Activated T-cell treated with anti-CD3 and anti-CD28 coated beads for 24 hours (primary cell): ENCODE results near the gene CBX1.
"Not testable (repeated sequence)": the region's sequence is repeated elsewhere in the genome, so short reads cannot be mapped to it uniquely, and the experiment has no call there.

Experiments used
- DNase-seq: peaks from one replicate; pipeline ENCODE4 v3.0.0-alpha.2; 2020; ENCODE audit warnings: low read depth

CBX1 gene

DNA sequence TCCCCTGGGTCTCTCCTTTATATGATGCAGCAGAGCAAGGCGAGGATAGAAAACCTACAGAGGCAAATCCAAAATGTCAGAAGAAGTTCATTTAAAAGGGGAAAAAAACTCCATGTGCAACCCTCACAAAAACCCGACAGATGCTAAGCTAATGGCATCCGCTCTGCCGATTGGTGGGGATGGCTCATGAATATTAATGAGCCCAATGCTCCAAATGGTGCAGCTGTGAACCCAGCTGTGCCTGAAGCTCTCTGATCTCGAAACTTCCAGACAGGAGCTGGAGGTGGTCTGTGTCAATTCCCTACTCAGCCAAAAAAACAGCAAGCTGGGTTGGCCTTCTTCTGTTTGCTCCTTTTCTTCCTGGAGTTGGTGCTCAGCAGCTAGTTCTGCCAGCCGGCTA, 21.8 kb upstream of the CBX1 start:
- no peak for DNase-seq

DNA sequence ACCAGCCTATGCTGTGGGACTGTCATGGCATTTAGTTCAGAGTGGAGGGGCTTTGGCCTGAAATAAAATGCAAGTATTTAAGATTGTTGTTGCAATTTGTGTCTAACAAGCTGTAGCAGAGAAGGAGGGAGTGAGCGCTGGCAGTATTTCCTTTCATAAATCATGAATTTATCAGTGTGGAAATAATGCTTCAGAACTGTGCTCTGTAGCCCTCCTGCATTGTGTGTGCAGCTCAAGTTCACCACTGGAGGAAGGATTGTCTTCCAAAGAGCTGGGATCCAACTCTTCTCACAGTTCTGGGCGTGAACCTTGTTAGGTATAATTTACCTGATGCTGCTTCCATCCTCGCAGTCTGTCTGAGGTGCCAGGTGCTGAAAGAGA, 21.4 kb upstream of the CBX1 start:
- no peak for DNase-seq

GRCh38 chr17:48121923-48122664, 20.8 kb upstream of the CBX1 start:
- no peak for DNase-seq

DNA sequence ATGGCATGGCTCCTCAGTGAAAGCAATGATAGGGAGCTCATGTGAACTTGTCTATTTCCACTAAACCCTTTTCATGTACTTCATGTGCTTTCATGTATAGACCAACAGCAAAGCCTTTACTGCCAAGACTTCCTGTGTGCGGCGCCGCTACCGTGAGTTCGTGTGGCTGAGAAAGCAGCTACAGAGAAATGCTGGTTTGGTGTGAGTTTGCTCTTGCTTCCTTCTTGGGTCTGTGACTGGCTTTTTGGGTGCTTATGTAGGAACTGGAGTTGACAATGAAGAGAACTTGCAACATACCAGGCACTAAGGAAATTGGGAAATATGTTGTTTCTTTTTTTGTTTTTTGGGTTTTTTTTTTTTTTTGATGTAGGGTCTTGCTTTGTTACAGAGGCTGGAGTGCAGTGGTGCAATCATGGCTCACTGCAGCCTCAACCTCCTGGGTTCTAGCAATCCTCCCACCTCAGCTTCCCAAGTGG, 12.0 kb upstream of the CBX1 start:
- no peak for DNase-seq

DNA sequence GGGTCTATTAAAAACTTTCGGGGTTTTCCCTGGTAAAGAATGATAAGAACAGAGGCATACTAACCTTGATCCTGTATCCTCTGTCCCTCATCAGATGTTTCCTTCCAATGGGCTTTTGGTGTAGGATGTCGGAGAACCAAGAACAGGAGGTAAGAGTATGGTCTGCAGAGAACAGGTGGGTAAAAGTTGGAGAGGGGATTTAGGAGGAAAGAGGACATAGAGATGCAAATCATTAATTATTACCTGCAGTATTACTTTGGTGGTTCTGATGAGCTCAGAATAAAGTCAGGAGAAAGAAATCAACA, 10.6 kb upstream of the CBX1 start:
- DNase-seq: no peak

GRCh38 chr17:48110761-48111160, 9.5 kb upstream of the CBX1 start:
- DNase-seq: no peak

GRCh38 chr17:48107137-48108055, 6.1 kb upstream of the CBX1 start, which contains the start of gene SNX11:
Gene SNX11, plus strand, starts transcription at chr17:48107766. Its CDS starts 4,278 bp downstream, at chr17:48112044.
- peak; percentile 84 for DNase-seq

DNA sequence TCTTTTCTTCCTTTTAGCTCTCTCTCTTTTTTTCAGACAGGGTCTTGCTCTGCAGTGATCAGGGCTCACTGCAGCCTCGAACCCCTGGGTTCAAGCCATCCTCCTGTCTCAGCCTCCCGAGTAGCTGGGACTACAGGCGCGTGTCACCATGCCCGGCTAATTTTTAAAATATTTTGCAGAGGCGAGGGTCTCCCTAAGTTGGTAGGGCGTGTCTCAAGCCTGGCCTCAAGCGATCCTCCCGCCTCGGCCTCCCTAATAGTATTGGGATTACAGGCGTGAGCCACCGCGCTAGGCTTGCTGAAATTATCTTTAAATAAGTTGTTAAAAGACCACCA, 5.5 kb upstream of the CBX1 start:
- no peak for DNase-seq

- DNase-seq: no peak
These were observed 3.2 kb upstream of the CBX1 start for GRCh38 chr17:48104440-48104839.

DNA sequence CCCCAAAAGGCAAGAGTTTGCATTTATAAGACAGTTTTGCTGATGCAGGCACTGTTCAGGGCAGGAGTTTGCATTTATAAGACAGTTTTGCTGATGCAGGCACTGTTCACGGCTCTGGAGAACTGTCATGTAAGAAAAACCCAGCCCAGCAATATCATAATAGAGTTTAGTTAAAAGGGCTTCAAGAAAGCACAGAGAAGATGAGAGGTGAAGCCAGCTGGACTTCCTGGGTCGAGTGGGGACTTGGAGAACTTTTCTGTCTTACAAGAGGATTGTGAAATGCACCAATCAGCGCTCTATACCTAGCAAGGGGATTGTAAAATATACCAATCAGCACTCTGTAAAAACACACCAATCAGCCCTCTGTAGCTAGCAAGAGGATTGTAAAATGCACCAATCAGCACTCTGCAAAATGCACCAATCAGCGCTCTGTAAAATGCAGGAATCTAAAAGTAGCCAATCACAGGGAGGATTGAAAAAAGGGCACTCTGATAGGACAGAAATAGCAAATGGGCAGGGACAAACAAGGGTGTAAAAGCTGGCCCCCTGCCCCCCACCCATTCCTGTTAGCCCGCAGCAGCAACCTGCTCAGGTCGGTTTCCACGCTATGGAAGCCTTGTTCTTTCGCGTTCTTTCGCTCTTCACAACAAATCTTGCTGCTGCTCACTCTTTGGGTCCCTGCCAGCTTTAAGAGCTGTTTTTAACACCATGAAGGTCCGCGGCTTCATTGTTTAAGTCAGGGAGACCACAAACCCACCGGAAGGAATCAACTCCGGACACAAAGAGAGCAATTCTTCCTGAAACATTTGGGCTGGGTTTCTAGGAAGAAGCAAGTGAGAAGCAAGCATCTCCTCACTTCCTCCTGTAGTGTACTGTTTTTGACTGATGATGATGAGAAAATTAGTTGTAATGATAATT, 1.8 kb upstream of the CBX1 start:
- no peak for DNase-seq

DNA sequence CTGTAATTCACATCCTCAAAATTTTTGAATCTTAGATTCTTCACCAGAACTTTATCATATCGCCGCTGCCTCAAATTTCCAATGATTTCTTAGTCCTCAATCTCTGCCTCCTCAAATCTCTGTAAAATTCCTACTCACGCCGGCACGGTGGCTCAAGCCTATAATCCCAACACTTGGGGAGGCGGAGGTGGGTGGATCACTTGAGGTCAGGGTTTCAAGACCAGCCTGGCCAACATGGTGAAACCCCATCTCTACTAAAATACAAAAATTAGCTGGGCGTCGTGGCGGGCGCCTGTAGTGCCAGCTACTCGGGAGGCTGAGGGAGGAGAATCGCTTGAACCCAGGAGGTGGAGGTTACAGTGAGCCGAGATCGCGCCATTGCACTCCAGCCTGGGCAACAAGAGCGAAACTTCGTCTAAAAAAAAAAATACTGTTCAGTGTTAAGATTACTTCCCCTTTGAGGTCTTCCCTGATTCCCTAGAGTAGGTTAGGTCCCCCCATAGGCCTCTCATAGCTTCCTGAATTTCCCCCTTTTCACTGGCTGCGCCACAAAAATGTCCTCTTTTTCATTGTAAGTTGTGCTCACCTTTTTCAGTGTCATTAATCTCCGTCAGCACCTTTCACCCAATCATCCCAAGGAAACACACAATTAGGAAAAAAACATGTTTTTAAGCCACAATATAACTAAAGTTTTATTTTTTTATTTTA, 919 bp upstream of the CBX1 start:
- DNase-seq: no peak

GRCh38 chr17:48100591-48101011, 677 bp downstream of the CBX1 start:
- DNase-seq: no peak

DNA sequence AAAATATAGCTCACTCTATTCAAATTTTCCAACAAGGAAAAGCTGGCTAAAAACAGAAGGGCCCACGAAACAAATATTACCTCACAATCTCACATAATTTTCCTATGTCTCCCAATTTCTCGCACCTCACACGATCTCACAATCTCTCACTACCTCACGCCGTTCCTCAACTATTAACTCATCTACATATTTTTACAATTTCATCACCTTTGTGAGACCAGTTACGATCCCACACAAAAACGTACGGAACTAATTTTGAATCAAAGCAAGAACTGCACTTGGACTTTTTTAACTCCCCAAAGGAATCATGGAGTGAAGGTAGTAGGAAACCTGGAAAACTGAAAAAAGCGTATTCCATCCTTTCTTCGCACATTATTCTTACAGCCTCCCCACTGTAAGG, 1.1 kb downstream of the CBX1 start:
- no peak for DNase-seq

DNA sequence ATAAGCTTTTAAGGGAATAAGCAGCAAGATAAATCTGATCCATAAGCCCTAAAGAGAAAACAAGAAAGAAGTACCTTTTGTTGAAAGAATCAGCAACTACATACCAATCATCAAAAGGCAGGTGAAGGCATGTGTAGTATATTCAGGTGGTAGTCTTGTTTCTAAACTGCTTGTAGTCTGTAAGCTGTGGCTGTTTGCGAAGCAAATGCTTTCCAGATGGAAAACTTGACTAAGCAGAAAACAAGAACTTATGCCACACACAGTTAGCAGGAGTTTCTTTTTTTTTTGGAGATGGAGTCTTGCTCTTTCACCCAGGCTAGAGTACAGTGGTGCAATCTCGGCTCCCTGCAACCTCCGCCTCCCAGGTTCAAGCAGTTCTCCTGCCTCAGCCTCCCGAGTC, 5.7 kb downstream of the CBX1 start:
- DNase-seq: no peak

DNA sequence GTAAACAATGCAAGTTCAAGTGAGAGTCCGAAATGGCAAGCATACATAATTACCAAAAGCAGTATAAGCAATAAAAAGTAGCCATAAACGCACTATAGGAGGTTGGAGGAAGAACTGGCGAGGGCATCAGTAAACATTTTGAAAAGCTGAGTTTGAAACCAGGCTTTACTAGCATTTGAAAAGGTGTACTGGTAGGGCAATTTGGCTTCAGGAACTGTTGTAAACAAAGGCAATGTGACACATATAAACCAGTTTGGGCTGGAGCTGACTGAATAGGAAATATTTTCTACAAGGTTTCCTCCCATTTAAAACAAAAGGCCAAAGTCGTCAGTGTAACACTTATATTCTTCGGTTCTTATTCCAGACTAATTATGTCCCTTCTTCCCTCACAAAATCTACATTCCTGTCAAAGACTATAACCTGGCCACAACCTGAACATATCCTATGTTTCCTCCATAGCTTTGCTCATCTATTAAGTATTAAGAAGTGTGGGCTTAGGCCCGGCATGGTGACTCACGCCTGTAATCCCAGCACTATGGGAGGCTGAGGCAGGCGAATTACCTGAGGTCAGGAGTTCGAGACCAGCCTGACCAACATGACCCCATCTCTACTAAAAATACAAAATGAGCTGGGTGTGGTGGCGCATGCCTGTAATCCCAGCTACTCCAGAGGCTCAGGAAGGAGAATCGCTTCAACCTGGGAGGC, 7.8 kb downstream of the CBX1 start:
- DNase-seq: no peak

- DNase-seq: no peak
These were observed 16.3 kb downstream of the CBX1 start for GRCh38 chr17:48084932-48085331.

DNA sequence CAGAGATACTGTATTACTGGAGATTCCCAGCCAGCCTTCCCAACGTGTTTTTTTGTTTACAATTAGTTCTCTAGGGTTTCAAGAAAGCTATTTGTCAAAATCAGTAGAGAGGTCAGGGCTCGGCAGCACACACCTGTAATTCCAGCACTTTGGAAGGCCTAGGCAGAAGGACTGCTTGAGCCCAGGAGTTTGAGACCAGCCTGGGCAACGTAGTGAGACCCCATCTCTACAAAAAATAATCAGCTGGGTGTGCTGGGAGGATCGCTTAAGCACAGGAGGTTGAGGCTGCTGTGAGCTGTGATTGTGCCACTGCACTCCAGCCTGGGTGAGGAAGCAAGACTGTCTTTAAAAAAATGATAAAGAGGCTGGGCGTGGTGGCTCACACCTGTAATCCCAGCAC, 19.4 kb downstream of the CBX1 start:
- DNase-seq: no peak

DNA sequence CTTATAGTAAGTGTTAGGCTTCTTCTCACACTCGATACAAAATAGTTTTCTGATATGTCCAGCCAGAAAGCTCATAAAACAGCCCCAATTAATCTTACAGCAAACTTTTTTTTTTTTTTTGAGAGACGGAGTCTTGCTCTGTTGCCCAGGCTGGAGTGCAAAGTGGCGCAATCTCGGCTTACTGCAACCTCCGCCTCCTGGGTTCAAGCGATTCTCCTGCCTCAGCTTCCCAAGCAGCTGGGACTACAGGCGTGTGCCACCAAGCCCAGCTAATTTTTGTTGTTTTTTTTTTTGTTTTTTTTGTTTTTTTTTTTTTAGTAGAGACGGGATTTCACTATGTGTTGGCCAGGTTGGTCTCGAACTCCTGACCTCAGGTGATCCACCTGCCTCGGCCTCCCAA, 24.1 kb downstream of the CBX1 start:
- not testable (repeated sequence) for DNase-seq

GRCh38 chr17:48074322-48075081, 26.8 kb downstream of the CBX1 start:
- DNase-seq: peak; percentile 55

DNA sequence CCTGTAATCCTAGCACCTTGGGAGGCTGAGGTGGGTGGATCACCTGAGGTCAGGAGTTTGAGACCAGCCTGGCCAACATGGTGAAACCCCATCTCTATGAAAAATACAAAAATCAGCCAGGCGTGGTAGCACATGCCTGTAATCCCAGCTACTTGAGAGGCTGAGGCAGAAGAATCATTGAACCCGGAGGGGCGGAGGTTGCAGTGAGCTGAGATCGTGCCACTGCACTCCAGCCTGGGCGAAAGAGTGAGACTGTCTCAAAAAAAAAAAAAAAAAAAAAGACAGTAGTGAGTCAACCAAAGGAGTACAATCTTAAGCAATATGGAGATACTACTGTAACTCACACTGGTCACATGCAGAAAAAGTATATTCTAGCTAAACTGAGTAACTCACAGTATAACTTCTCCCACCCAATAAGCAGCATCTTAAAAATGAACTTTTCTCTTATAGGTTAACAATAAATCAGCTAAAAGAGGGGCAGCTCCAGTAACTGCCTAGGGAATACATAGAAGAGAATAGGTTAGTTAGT, 27.6 kb downstream of the CBX1 start:
- DNase-seq: not testable (repeated sequence)
